Amniotic stem cell (primary cell): Measurements from ENCODE around the gene NACC1.

Experiments
- DNase-seq: peaks from one replicate; lab custom pipeline; 2025; lab: John Stamatoyannopoulos, UW

NACC1 gene

GRCh38 chr19:13120817-13121216 lies 2.8 kb downstream of the NACC1 start:
- DNase-seq: no peak

GRCh38 chr19:13121551-13122274 lies 3.6 kb downstream of the NACC1 start:
- DNase-seq: no peak

- DNase-seq: no peak
Measured at GRCh38 chr19:13122275-13122878, 4.3 kb downstream of the NACC1 start.

GRCh38 chr19:13122980-13123957 lies 5.2 kb downstream of the NACC1 start:
- no peak for DNase-seq

- no peak for DNase-seq
Measured at GRCh38 chr19:13127051-13127450, 9.0 kb downstream of the NACC1 start.

- DNase-seq: no peak
Measured at GRCh38 chr19:13127811-13128575, 9.9 kb downstream of the NACC1 start.

GRCh38 chr19:13128583-13128982 lies 10.5 kb downstream of the NACC1 start:
- no peak for DNase-seq

- no peak for DNase-seq
Measured at GRCh38 chr19:13129384-13129783, 11.3 kb downstream of the NACC1 start.

GRCh38 chr19:13130886-13131490 lies 12.9 kb downstream of the NACC1 start:
- no peak for DNase-seq

GRCh38 chr19:13132471-13133180 lies 14.6 kb downstream of the NACC1 start:
- no peak for DNase-seq

- no peak for DNase-seq
Measured at GRCh38 chr19:13133241-13133870, 15.3 kb downstream of the NACC1 start.

- no peak for DNase-seq
Measured at GRCh38 chr19:13134626-13135025, 16.6 kb downstream of the NACC1 start.

- DNase-seq: no peak
Measured at GRCh38 chr19:13135068-13136062, 17.3 kb downstream of the NACC1 start.

GRCh38 chr19:13137290-13137794 lies 19.3 kb downstream of the NACC1 start:
- no peak for DNase-seq

GRCh38 chr19:13138171-13138915 lies 20.3 kb downstream of the NACC1 start:
- DNase-seq: no peak

GRCh38 chr19:13138916-13139198 lies 20.8 kb downstream of the NACC1 start:
- DNase-seq: no peak

GRCh38 chr19:13139633-13140311 lies 21.7 kb downstream of the NACC1 start:
- DNase-seq: no peak
